ENCODE measurements around the gene DXO. TPM values are rescaled to one million over a fixed set of nuclear protein-coding genes. Genes with fewer than 3 reads are reported as not detected.
A peak's percentile ranks its signal among the peaks of the same experiment; 100 is the strongest.
"Not testable (repeated sequence)": the region's sequence is repeated elsewhere in the genome, so short reads cannot be mapped to it uniquely, and the experiment has no call there.

DXO gene
- polyA plus RNA-seq, 12 donors, result 10.8 to 28.9 (median 16.1) TPM; not detected in 1

DNA sequence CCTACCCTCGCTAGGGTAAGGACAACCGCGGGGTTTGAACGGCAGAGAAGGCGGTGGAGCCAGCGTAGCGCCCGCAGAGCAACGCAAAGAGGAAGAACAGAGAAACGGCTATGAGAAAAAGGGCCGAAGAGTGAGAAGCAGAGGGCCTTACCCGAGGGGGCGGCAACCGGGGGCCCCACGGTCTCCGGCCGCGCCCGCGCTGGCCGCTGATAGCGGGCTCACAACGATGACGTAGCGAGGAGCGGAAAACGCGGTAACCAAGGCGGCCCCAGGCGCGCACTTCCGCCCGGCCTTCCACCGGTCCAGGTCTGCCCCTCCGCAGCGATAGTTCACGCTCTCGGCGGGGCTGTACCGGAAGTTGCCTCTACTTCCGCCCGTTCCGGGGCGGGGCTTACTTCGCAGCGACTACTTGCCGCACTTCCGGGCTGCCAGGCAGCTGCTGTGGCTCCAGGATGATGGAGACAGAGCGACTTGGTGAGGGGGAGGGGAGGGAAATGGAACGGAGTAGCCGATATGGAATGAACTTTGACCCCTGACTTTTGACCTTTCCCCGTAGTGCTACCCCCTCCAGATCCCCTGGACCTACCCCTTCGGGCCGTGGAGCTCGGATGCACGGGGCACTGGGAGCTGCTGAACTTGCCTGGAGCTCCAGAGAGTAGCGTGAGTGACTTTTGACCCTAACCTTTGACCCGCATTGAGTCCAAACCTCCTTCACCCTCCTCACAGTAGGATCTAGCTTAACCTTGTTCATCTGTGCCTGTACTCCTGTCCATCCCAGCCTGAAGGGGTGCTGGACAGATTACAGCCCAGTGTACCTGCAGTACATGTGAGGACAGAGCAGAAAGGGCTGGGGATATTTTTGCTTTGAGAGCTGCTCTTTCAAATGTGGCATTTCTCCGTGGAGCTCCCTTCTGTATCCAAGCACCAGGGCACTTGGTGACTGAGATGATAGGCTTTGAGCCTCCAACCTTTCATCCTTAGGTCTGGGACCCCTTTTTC is 12.9 kb downstream of the DXO start, which contains the start of the genes NELFE and SKIC2:
Gene NELFE, minus strand, starts transcription at position 231 of the 999 bp plus-strand sequence. CDS start 525 bp downstream, outside the sequence.
Gene SKIC2, plus strand, starts transcription at position 435 of the 999 bp plus-strand sequence. Its CDS starts 18 bp downstream, at position 453.
- peak; percentile 98 for DNase-seq

DNA sequence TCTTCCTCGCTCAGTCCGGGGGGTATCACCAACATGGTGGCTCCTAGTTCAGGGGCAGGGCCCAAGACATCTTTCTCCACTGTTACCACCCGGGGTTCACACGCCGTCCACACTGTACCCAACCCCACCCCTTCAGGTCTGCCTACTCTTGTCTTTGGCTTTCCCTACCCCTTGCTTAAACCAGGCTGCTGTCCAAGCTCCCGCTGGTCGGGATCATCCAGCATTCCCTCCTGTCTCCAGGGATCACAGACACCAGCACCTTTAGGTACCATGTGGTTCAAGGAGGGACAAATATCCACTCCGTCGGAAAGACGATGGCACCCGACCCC is 13.6 kb downstream of the DXO start:
- no peak for DNase-seq

DNA sequence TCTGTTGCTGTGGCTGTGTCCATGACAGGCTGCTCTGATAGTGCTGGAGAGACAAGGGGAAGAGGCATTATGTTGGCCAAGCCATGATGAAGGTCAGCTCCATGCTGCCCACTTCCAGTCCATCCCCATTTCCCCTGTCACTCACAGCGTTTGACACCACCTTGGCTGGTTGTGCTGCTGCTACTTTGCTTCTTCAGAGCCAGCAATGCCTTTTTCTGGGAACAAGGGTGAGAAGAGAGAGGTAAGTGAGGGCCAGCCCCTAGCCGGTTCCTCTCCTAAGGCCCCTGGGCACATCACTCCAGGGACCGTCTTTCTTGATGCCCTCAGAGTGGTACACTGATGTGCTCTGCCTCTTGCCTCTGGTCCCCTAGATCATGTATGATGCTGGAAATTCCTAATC is 15.1 kb downstream of the DXO start:
- no peak for DNase-seq

DNA sequence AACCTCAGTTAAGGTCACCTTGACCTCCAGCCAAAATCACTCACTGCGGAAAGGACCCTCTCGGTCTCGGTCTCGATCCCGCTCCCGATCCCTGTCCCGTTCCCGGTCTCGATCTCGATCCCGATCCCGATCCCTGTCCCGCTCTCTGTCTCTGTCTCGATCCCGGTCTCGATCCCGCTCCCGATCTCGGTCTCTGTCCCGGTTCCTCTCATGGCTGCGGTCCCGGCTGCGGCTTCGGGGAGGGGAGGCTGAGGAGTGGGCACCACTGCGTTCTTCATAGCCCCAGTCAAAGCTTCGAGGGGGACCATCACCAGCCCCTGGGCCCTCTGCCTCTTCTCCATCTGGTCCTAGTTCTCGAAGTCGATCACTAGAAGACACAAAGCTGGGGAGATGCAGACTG is 17.4 kb downstream of the DXO start:
- no peak for DNase-seq

DNA sequence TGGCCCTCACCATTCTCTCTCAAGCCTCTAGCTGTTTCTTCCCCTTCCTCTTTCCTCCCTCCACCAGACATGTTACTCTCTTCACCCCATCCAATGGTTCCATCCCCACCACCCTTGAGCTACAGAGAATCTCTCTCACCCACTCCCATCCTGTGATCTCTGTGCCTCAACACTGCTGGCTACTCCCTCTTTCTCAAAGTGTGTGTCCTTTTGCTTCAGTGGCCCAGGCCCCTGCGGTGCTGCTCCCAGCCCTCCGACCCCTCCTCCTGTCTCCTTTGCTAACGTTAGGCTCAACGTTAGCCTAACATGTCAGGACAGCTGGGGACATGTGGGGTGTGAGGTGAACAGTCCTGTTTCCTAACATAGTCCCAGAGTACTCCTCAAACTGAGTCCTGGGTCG is 19.0 kb downstream of the DXO start:
- DNase-seq, result no peak

DNA sequence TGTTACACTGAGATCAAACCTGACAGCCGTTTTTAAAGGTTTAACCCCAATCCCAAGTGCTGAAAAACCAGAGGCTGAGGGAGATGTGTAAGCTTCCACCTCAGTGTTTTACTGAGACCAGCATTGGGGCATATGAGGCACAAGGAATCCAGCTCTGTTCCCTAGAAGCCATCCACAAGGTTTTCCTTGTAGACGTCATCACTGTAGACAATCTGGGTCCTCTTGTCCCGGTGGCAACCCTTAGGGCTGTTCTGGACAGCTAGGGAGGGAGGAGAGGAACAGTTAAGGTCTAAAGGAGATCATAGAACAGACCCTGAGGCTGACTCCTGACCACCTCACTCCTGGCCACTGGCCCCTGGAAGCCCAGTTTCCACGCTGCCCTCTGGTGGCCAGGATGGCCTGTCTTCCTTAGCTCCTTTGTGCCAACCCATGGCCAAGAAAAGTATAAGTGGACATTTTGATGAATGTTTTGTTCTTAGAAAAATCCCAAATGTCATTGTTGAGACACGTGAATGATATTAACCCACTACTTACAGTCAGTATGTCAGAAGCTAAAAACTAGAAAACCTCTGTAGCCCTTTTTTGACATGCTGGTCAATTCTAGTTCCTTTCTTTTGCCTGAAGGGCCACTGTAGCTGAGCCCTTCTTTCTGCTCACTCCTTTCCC is 19.7 kb downstream of the DXO start:
- DNase-seq, result peak; percentile 30

DNA sequence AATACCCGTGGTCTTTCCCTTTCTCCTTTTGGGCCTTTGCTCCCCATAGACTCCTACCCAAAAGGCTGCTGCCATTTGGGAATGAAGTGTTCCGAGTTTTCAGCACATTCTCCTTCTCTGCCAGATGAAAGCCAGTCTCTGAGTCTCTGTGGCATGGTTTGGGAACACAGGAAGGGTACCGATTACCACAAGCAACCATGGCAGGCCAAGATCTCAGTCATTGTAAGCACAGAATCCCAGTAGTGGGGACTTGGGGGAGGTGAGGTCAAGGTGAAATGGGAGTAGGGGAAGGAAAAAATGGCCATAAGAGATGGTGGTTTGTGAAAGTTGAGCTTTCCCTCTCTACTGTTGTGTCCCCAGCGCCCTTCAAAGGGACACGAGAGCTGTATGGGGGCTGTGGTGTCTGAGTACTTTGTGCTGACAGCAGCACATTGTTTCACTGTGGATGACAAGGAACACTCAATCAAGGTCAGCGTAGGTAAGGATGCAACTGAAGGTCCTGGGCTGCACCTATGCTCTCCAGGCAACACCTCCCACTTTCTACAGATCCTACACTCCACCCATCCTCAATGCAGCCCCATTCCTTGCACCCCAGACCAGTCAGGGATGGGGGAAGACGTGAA is 21.9 kb downstream of the DXO start:
- DNase-seq, result no peak

DNA sequence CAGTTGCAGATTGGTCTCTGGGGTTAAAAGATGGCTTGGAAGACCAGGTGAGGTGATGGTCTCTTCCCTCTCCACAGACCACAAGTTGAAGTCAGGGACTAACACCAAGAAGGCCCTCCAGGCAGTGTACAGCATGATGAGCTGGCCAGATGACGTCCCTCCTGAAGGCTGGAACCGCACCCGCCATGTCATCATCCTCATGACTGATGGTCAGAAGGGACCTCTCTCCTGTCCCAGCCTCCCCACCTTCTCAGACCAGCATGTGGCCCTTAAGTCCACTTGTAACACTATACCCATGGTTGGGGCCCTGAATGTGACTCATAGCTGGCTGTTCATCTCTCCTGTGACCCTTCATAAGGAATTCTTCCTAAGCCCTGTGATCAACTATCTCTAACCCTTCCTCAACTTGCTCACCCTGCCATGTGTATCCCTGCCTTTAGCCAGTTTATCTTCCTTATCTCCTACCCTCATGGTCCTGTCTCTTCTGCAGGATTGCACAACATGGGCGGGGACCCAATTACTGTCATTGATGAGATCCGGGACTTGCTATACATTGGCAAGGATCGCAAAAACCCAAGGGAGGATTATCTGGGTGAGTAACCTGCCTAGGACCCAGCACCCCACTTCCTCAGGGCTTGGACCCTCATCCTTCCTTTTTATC is 23.1 kb downstream of the DXO start:
- no peak for DNase-seq

DNA sequence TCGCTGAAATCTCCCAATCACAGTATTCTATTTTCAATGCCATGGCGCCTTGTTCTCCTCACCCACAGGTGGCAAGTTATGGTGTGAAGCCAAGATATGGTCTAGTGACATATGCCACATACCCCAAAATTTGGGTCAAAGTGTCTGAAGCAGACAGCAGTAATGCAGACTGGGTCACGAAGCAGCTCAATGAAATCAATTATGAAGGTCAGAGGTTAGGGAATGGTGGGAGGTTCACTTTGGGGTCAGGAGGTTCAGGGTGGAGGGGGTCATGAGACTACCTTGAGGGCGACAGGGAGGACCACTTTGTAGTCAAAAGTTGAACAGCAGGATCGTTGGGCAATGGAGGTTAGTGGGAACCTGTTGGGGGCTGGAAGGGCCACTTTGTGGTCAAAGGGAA is 23.6 kb downstream of the DXO start:
- no peak for DNase-seq

DNA sequence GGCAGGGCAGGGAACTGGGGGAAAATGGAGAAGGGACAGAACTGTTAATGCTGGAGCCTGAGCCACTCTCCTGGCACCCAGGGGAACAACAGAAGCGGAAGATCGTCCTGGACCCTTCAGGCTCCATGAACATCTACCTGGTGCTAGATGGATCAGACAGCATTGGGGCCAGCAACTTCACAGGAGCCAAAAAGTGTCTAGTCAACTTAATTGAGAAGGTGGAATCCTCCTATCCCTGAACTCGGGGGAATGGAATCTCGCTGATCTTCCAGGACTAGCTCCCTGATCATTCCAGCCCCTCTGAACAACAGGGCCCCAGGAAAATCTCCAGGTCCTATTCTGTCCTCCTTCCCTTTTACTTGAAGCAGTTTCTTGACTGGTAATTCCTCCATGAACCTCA is 24.1 kb downstream of the DXO start:
- DNase-seq, result no peak

DNA sequence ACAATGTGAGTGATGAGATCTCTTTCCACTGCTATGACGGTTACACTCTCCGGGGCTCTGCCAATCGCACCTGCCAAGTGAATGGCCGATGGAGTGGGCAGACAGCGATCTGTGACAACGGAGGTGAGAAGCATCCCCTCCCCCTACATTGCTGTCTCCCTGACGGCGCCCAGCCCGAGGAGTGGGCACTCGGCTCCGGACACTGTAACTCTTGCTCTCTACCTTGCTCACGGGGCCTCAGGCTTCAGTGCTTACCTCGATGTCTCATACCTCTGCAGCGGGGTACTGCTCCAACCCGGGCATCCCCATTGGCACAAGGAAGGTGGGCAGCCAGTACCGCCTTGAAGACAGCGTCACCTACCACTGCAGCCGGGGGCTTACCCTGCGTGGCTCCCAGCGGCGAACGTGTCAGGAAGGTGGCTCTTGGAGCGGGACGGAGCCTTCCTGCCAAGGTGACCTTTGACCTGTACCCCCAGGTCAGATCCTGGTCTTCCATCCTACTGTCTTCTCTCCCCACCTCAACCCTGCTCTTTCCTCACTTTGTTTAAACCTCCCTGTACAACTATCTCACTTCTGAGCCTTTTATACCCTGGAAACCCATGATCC is 24.8 kb downstream of the DXO start:
- no peak for DNase-seq

DNA sequence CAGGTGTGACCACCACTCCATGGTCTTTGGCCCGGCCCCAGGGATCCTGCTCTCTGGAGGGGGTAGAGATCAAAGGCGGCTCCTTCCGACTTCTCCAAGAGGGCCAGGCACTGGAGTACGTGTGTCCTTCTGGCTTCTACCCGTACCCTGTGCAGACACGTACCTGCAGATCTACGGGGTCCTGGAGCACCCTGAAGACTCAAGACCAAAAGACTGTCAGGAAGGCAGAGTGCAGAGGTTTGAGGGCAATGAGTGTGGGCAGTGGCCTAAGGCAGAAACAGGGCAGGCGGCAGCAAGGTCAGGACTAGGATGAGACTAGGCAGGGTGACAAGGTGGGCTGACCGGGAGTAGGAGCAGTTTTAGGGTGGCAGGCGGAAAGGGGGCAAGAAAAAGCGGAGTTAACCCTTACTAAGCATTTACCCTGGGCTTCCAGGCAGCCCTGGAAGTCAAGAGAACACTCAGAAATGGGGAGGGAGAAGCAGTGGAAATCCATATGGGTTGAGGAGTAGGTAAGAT is 25.5 kb downstream of the DXO start:
- DNase-seq, result no peak

DNA sequence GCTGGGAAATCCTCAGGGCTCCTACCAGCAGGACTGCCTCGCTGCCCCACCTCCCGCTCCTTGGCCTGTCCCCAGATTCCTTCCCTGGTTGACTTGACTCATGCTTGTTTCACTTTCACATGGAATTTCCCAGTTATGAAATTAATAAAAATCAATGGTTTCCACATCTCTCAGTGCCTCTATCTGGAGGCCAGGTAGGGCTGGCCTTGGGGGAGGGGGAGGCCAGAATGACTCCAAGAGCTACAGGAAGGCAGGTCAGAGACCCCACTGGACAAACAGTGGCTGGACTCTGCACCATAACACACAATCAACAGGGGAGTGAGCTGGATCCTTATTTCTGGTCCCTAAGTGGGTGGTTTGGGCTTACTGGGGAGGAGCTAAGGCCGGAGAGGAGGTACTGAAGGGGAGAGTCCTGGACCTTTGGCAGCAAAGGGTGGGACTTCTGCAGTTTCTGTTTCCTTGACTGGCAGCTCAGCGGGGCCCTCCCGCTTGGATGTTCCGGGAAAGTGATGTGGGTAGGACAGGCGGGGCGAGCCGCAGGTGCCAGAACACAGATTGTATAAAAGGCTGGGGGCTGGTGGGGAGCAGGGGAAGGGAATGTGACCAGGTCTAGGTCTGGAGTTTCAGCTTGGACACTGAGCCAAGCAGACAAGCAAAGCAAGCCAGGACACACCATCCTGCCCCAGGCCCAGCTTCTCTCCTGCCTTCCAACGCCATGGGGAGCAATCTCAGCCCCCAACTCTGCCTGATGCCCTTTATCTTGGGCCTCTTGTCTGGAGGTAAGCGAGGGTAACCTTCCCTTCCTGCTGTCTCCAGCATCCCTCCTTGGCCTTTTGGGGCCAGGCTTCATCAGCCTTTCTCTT is 26.2 kb downstream of the DXO start, which contains the start of gene CFB:
Gene CFB, plus strand, starts transcription at position 589 of the 863 bp plus-strand sequence. Its CDS starts 127 bp downstream, at position 716.
- DNase-seq, result peak; percentile 46

DNA sequence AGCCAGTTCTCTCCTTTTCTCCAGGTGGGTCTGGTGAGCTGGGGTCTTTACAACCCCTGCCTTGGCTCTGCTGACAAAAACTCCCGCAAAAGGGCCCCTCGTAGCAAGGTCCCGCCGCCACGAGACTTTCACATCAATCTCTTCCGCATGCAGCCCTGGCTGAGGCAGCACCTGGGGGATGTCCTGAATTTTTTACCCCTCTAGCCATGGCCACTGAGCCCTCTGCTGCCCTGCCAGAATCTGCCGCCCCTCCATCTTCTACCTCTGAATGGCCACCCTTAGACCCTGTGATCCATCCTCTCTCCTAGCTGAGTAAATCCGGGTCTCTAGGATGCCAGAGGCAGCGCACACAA is 26.8 kb downstream of the DXO start:
- no peak for DNase-seq

DNA sequence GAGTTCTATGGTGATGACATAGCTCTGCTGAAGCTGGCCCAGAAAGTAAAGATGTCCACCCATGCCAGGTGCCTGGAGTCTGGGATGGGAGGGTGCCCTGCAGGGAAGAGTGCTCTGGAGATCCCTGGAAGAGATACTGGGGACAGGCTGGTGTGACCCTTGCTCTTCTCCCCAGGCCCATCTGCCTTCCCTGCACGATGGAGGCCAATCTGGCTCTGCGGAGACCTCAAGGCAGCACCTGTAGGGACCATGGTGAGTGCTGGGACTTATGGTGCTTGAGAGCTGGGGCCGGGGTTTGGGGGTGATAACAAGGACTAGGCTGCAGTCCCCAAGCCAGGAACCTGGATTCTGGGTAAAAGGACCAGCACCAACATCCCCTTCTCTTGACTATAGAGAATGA is 28.2 kb downstream of the DXO start:
- no peak for DNase-seq

DNA sequence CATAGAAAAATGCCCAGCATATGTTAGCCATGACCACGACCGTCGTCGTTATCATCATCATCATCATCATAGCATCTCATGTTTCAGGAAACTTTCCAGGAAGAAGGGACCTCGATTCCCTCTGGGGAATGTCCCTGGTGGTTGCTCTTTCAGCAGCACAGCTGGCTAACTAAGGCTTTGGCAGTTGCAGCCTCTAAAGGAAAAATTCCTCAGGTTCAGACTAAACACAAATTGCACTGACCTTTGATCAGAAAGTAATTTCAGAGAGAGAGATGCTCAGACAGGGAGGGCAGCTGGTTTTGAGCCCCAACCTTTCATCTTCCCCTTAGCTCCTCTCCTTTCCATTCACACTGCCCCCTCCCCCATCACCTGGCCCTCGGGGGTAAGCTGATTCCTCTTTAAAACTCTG is 31.7 kb downstream of the DXO start:
- no peak for DNase-seq

DNA sequence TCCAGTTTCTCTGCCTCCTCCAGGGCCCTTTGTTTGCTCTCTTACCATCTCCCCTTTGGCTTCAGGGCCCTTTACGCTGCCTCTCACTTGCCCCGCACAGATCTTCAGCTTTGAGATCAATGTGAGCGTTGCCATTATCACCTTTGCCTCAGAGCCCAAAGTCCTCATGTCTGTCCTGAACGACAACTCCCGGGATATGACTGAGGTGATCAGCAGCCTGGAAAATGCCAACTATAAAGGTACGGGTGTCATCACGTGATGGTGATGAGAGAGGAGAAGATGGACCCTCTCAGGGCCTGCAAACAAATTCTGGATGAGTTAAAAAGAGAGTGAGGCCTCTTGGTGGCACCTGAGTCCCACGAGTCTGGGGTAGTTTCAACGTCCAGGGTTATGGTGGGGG is 36.1 kb downstream of the DXO start:
- DNase-seq, result no peak

DNA sequence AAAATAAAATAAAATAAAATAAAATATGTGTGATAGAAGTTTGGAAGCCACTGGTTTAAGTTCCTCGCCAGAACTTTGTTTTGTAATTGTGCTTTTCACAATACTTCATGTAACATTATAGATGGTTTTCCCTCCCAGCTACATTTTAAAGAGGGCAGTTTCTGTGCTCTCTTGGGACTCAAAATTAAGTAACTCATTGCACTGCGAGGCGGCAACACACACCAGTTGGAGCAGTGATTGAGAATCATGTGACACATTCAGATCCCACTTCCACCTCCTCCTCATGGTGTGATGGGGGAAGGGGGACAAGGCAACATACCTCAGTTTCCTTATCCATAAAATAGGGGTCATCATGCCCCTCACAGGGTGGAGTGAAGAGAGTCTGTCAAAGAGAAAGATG is 36.9 kb downstream of the DXO start:
- no peak for DNase-seq

DNA sequence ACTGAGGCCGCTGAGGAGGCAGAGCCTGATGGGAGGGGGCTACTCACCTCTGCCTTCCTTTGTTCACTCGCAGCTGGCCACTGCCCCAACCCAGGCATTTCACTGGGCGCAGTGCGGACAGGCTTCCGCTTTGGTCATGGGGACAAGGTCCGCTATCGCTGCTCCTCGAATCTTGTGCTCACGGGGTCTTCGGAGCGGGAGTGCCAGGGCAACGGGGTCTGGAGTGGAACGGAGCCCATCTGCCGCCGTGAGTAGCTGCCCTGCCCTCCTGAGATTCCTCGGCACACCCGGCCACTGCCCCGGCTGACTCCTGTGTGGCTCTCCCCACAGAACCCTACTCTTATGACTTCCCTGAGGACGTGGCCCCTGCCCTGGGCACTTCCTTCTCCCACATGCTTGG is 38.4 kb downstream of the DXO start:
- no peak for DNase-seq

DNA sequence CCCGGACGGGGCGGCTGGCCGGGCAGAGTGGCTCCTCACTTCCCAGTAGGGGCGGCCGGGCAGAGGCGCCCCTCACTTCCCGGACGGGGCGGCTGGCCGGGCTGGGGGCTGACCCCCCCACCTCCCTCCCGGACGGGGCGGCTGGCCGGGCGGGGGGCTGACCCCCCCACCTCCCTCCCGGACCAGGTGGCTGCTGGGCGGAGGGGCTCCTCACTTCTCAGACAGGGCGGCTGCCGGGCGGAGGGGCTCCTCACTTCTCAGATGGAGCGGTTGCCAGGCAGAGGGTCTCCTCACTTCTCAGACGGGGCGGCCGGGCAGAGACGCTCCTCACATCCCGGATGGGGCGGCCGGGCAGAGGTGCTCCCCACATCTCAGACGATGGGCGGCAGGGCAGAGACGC is 39.8 kb downstream of the DXO start:
- DNase-seq, result not testable (repeated sequence)

Measured in muscle of arm (tissue), 12 donors.